Measurements from ENCODE around the gene DENND2C.
"Not testable (repeated sequence)": the region's sequence is repeated elsewhere in the genome, so short reads cannot be mapped to it uniquely, and the experiment has no call there.

Gene DENND2C

DNA sequence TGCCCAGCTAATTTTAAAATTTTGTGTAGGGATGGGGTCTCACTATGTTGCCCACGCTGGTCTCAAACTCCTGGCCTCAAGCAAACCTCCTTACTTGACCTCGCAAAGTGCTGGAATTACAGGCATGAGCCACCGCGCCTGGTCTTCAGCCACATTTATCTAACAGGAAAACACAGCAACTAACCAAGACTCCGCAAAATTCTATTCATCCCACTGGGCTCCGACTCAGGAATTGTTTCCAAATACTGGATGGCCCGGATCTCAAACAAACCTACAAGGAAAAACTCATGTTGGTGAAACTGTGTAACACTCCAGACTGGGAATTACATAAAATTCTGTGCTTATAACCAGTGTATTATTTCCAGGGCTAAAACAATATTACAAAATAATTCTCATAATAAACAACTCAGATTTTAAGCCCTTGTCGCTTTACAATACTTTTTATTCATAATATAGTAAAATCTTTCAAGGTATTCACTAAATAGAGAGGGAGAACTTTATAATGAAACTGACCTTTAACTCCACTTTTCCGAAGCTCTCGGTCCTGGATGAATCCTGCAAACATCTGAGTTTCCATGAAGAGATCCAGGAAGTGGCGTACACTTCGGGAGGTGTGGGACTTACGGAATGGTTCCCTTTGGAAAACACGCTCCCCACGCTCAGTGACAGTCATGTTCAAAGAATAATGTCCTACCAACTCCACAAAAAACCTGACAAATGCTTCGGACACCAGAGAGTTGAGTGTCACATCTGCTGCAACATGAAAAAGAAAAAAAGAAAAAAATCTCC, 82.5 kb downstream of the DENND2C start:
- H3K4me3 ChIP-seq (ENCODE audit: low read length) = no peak overlapping the region
- DNase-seq (ENCODE audit: low read depth) = no peak
- TF ChIP-seq, protein P1, sequence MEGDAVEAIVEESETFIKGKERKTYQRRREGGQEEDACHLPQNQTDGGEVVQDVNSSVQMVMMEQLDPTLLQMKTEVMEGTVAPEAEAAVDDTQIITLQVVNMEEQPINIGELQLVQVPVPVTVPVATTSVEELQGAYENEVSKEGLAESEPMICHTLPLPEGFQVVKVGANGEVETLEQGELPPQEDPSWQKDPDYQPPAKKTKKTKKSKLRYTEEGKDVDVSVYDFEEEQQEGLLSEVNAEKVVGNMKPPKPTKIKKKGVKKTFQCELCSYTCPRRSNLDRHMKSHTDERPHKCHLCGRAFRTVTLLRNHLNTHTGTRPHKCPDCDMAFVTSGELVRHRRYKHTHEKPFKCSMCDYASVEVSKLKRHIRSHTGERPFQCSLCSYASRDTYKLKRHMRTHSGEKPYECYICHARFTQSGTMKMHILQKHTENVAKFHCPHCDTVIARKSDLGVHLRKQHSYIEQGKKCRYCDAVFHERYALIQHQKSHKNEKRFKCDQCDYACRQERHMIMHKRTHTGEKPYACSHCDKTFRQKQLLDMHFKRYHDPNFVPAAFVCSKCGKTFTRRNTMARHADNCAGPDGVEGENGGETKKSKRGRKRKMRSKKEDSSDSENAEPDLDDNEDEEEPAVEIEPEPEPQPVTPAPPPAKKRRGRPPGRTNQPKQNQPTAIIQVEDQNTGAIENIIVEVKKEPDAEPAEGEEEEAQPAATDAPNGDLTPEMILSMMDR (conservative IDR thresholded peaks at IDR 0.05; ENCODE audit: low read depth, low read length) = no peak

DNA sequence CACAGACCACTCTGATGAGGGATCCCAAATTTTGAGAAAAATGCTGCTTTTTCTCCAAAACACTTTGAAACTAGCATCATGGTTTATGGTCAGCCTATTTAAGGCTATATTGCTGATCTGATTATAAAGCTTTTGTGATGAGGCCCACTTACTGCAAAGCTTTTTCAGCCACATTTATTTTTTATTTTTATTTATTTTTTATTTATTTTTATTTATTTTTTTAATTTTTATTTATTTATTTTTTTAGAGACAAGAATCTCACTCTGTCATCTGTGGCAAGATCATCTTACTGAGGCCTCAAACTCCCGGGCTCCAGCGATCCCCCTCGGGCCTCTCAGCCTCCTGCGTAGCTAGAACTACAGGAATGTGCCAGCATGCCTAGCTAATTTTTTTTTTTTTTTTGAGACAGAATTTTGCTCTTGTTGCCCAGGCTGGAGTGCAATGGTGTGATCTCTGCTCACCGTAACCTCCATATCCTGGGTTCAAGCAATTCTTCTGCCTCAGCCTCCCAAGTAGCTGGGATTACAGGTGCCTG, 83.3 kb downstream of the DENND2C start:
- TF ChIP-seq, protein P1 (conservative IDR thresholded peaks at IDR 0.05; ENCODE audit: low read depth, low read length) = no peak
- no peak overlapping the region for H3K4me3 ChIP-seq (ENCODE audit: low read length)
- DNase-seq (ENCODE audit: low read depth) = no peak

DNA sequence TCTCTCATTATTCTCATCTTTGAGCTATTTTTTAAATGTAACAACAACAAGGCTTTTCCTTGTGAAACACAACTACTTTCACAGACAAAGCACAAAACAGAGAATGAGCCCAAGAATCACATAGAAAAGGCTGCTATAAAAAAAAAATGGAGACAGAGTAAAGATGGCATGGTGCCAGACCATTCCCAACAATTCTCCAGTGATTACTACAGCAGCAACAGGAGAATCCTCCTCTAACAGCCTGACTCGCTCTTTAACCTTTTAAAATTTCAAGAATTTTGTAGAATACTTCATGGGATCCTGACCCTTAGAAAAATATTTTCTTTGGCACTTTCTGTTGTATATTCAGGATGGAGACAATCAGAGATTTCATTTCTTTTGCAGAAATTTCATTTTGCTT, 84.6 kb downstream of the DENND2C start:
- TF ChIP-seq, protein P1 (conservative IDR thresholded peaks at IDR 0.05; ENCODE audit: low read depth, low read length) = no peak
- H3K4me3 ChIP-seq (ENCODE audit: low read length) = no peak overlapping the region
- no peak for DNase-seq (ENCODE audit: low read depth)

DNA sequence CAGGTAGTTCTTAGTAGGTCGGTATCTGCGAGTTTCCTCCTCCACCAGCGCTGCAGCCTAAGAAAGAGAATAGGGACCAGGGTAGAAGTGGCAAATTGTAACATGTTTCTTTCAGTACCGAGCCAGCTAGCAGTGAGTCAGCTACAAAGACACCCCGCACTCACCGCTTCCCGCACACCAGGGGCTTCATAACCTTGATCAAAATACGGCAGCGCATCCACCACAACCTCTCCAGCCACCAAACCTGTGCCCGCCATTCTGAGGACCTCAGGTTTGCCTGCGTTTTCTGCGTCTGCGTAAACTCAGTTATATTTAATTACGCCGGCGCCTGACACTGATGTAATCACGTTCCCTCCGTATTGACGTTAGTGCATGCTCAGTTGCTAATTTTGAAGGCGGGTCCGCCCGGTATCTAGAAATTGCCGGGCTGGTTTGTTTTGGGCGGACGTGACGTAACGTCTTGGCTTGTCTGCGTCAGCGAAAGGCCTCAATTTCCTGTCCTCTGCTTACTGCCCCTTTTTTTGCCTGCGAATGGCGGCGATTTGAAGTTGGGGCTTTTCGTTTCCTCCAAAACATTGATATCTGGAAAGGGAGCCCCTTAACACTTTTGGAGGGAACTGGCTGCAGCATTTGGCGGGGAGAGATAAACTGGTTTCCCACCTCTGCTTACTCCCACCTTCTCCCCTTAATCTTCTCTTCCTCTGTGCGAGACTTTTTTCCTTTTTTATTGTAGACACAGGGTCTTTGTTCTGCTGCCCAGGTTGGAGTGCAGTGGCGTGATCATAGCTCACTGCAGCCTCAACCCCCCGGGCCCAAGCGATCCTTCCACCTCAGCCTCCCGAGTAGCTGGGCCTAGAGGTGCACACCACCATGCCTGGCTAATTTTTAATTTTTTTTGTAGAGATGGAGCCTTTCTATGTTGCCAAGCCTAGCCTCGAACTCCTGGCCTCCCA, 88.2 kb downstream of the DENND2C start, which contains the start of gene BCAS2:
Gene BCAS2, minus strand, starts transcription at position 281 of the 953 bp plus-strand sequence. Its CDS starts 24 bp downstream, at position 257.
- DNase-seq (ENCODE audit: low read depth) = peak; percentile 95
- TF ChIP-seq, protein P1 (conservative IDR thresholded peaks at IDR 0.05; ENCODE audit: low read depth, low read length) = no peak
- H3K4me3 ChIP-seq (ENCODE audit: low read length) = peak within 1 kb of the TSS; percentile 98

DNA sequence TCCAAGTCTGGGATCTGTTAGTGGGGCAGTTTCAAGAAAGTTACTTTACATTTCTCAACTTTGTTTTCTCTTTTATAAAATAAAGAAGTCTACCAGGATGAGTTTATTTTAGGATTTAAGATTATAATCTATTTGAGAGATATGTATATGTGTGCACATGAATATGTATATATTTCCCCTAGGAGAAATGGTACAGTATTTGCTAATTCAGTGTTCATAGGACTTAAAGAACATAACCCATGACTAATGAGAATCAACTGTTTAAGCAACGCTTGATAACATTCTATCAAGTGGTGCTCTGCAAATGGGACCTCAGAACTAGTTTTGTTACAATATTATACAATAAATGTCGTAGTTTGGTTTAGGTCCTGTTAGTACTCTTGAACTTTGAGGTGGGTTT, 95.5 kb downstream of the DENND2C start:
- TF ChIP-seq, protein P1 (conservative IDR thresholded peaks at IDR 0.05; ENCODE audit: low read depth, low read length) = no peak
- no peak overlapping the region for H3K4me3 ChIP-seq (ENCODE audit: low read length)
- DNase-seq (ENCODE audit: low read depth) = no peak

DNA sequence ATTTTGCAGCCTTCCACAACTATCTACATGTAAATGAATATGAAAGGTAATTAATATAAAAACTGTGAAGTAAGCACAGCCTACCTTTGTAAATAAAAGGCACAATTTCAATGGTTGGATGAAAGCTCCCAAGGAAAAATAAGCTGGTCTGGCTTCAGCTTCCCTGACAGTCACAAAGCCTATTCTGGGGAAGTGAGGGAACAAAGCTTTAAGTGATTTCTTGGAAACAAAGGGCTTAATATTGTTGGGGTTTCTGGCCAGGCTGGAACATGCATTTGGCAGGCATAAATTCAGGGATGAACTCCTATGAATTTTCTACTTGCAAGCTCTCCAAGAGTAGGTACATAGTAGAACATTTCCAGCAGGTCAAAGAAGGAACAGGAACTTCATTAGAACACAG, 105.7 kb downstream of the DENND2C start:
- no peak overlapping the region for H3K4me3 ChIP-seq (ENCODE audit: low read length)
- TF ChIP-seq, protein P1 (conservative IDR thresholded peaks at IDR 0.05; ENCODE audit: low read depth, low read length) = no peak
- DNase-seq (ENCODE audit: low read depth) = no peak

DNA sequence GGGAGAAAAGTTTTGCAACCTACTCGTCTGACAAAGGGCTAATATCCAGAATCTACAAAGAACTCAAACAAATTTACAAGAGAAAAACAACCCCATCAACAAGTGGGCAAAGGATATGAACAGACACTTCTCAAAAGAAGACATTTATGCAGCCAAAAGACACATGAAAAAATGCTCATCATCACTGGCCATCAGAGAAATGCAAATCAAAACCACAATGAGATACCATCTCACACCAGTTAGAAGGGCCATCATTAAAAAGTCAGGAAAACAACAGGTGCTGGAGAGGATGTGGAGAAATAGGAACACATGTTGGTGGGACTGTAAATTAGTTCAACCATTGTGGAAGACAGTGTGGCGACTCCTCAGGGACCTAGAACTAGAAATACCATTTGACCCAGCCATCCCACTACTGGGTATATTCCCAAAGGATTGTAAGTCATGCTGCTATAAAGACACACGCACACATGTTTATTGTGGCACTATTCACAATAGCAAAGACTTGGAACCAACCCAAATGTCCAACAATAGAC, 106.8 kb downstream of the DENND2C start:
- DNase-seq (ENCODE audit: low read depth); H3K4me3 ChIP-seq (ENCODE audit: low read length): not testable (repeated sequence)

Measured in retinal pigment epithelial cell (primary cell).